ENCODE data around the gene C5orf24.
"Not testable (repeated sequence)": the region's sequence is repeated elsewhere in the genome, so short reads cannot be mapped to it uniquely, and the experiment has no call there.

C5orf24 gene

GRCh38 chr5:134833340-134834032 lies 12.3 kb upstream of the C5orf24 start:
- no peaks in the 10 kb centered on the region for H3K27me3 ChIP-seq (ENCODE audit: low read depth, low read length)
- no peaks in the 10 kb centered on the region for H3K9me3 ChIP-seq (ENCODE audit: control insufficient read depth in 1 of 2, low read length in 2 of 2)
- H3K4me1 ChIP-seq (ENCODE audit: control insufficient read depth in 1 of 2, insufficient read depth in 2 of 2, low read length in 2 of 2) = no peaks in the 10 kb centered on the region
- H3K36me3 ChIP-seq (ENCODE audit: control insufficient read depth in 1 of 2, insufficient read depth in 2 of 2, low read length in 2 of 2) = peaks cover 7 to 15% of the 10 kb centered on the region in 2 donors
- no peak overlapping the region for H3K27ac ChIP-seq (ENCODE audit: low read length)
- no peak overlapping the region for H3K4me3 ChIP-seq (ENCODE audit: low read depth in 1 of 2, low read length in 2 of 2)

GRCh38 chr5:134835623-134836022 lies 10.1 kb upstream of the C5orf24 start:
- Histone ChIP-seq H3K36me3 (ENCODE audit: control insufficient read depth in 1 of 2, insufficient read depth in 2 of 2, low read length in 2 of 2) (peaks cover 7 to 21% of the 10 kb centered on the region in 2 donors), H3K27me3 (ENCODE audit: low read depth, low read length) (no peaks in the 10 kb centered on the region), H3K9me3 (ENCODE audit: control insufficient read depth in 1 of 2, low read length in 2 of 2) (no peaks in the 10 kb centered on the region), H3K4me1 (ENCODE audit: control insufficient read depth in 1 of 2, insufficient read depth in 2 of 2, low read length in 2 of 2) (no peaks in the 10 kb centered on the region), H3K4me3 (ENCODE audit: low read depth in 1 of 2, low read length in 2 of 2) (no peak overlapping the region), H3K27ac (ENCODE audit: low read length) (no peak overlapping the region)

GRCh38 chr5:134837530-134838181 lies 8.1 kb upstream of the C5orf24 start:
- Histone ChIP-seq H3K4me1 (ENCODE audit: control insufficient read depth in 1 of 2, insufficient read depth in 2 of 2, low read length in 2 of 2) (no peaks in the 10 kb centered on the region), H3K9me3 (ENCODE audit: control insufficient read depth in 1 of 2, low read length in 2 of 2) (no peaks in the 10 kb centered on the region), H3K27me3 (ENCODE audit: low read depth, low read length) (no peaks in the 10 kb centered on the region), H3K4me3 (ENCODE audit: low read depth in 1 of 2, low read length in 2 of 2) (no peak overlapping the region), H3K36me3 (ENCODE audit: control insufficient read depth in 1 of 2, insufficient read depth in 2 of 2, low read length in 2 of 2) (peaks cover 7 to 25% of the 10 kb centered on the region in 2 donors), H3K27ac (ENCODE audit: low read length) (no peak overlapping the region)

GRCh38 chr5:134838361-134838760 lies 7.4 kb upstream of the C5orf24 start:
- H3K4me1 ChIP-seq (ENCODE audit: control insufficient read depth in 1 of 2, insufficient read depth in 2 of 2, low read length in 2 of 2); H3K9me3 ChIP-seq (ENCODE audit: control insufficient read depth in 1 of 2, low read length in 2 of 2); H3K4me3 ChIP-seq (ENCODE audit: low read depth in 1 of 2, low read length in 2 of 2); H3K27ac ChIP-seq (ENCODE audit: low read length); H3K27me3 ChIP-seq (ENCODE audit: low read depth, low read length): not testable (repeated sequence)
- H3K36me3 ChIP-seq (ENCODE audit: control insufficient read depth in 1 of 2, insufficient read depth in 2 of 2, low read length in 2 of 2) = peaks cover 7 to 25% of the 10 kb centered on the region in 2 donors

- H3K36me3 ChIP-seq (ENCODE audit: control insufficient read depth in 1 of 2, insufficient read depth in 2 of 2, low read length in 2 of 2) = peaks cover 7 to 20% of the 10 kb centered on the region in 2 donors
- H3K9me3 ChIP-seq (ENCODE audit: control insufficient read depth in 1 of 2, low read length in 2 of 2) = no peaks in the 10 kb centered on the region
- H3K27ac ChIP-seq (ENCODE audit: low read length) = no peak overlapping the region
- H3K4me3 ChIP-seq (ENCODE audit: low read depth in 1 of 2, low read length in 2 of 2) = no peak overlapping the region
- peaks cover 0 to 7% of the 10 kb centered on the region in 2 donors for H3K4me1 ChIP-seq (ENCODE audit: control insufficient read depth in 1 of 2, insufficient read depth in 2 of 2, low read length in 2 of 2)
- no peaks in the 10 kb centered on the region for H3K27me3 ChIP-seq (ENCODE audit: low read depth, low read length)
Measured at GRCh38 chr5:134840811-134841210, 5.0 kb upstream of the C5orf24 start.

- Histone ChIP-seq H3K4me1 (ENCODE audit: control insufficient read depth in 1 of 2, insufficient read depth in 2 of 2, low read length in 2 of 2) (peaks cover 7 to 16% of the 10 kb centered on the region in 2 donors), H3K4me3 (ENCODE audit: low read depth in 1 of 2, low read length in 2 of 2) (no peak overlapping the region), H3K36me3 (ENCODE audit: control insufficient read depth in 1 of 2, insufficient read depth in 2 of 2, low read length in 2 of 2) (peaks cover 7 to 14% of the 10 kb centered on the region in 2 donors), H3K27me3 (ENCODE audit: low read depth, low read length) (no peaks in the 10 kb centered on the region), H3K27ac (ENCODE audit: low read length) (no peak overlapping the region), H3K9me3 (ENCODE audit: control insufficient read depth in 1 of 2, low read length in 2 of 2) (no peaks in the 10 kb centered on the region)
Measured at GRCh38 chr5:134844252-134844651, 1.5 kb upstream of the C5orf24 start.

- H3K9me3 ChIP-seq (ENCODE audit: control insufficient read depth in 1 of 2, low read length in 2 of 2) = no peaks in the 10 kb centered on the region
- H3K27ac ChIP-seq (ENCODE audit: low read length) = peak overlapping the region; percentile 88
- peaks cover 6 to 12% of the 10 kb centered on the region in 2 donors for H3K36me3 ChIP-seq (ENCODE audit: control insufficient read depth in 1 of 2, insufficient read depth in 2 of 2, low read length in 2 of 2)
- H3K27me3 ChIP-seq (ENCODE audit: low read depth, low read length) = no peaks in the 10 kb centered on the region
- H3K4me1 ChIP-seq (ENCODE audit: control insufficient read depth in 1 of 2, insufficient read depth in 2 of 2, low read length in 2 of 2) = peaks cover 7 to 16% of the 10 kb centered on the region in 2 donors
- H3K4me3 ChIP-seq (ENCODE audit: low read depth in 1 of 2, low read length in 2 of 2) = peak overlapping the region; percentile 92 to 97
Measured at GRCh38 chr5:134845335-134845851, 375 bp upstream of the C5orf24 start.

GRCh38 chr5:134846641-134846960 lies 833 bp downstream of the C5orf24 start:
- Histone ChIP-seq H3K27ac (ENCODE audit: low read length) (peak overlapping the region; percentile 88), H3K4me1 (ENCODE audit: control insufficient read depth in 1 of 2, insufficient read depth in 2 of 2, low read length in 2 of 2) (peaks cover 7 to 23% of the 10 kb centered on the region in 2 donors), H3K9me3 (ENCODE audit: control insufficient read depth in 1 of 2, low read length in 2 of 2) (no peaks in the 10 kb centered on the region), H3K36me3 (ENCODE audit: control insufficient read depth in 1 of 2, insufficient read depth in 2 of 2, low read length in 2 of 2) (peaks cover 0 to 7% of the 10 kb centered on the region in 2 donors), H3K4me3 (ENCODE audit: low read depth in 1 of 2, low read length in 2 of 2) (peak overlapping the region; percentile 92 to 97), H3K27me3 (ENCODE audit: low read depth, low read length) (no peaks in the 10 kb centered on the region)

- H3K4me3 ChIP-seq (ENCODE audit: low read depth in 1 of 2, low read length in 2 of 2); H3K36me3 ChIP-seq (ENCODE audit: control insufficient read depth in 1 of 2, insufficient read depth in 2 of 2, low read length in 2 of 2); H3K27me3 ChIP-seq (ENCODE audit: low read depth, low read length); H3K9me3 ChIP-seq (ENCODE audit: control insufficient read depth in 1 of 2, low read length in 2 of 2): not testable (repeated sequence)
- H3K4me1 ChIP-seq (ENCODE audit: control insufficient read depth in 1 of 2, insufficient read depth in 2 of 2, low read length in 2 of 2) = peaks cover 7 to 26% of the 10 kb centered on the region in 2 donors
- peak overlapping the region; percentile 8 for H3K27ac ChIP-seq (ENCODE audit: low read length)
Measured at GRCh38 chr5:134849434-134849933, 3.7 kb downstream of the C5orf24 start.

- Histone ChIP-seq H3K9me3 (ENCODE audit: control insufficient read depth in 1 of 2, low read length in 2 of 2) (no peaks in the 10 kb centered on the region), H3K4me1 (ENCODE audit: control insufficient read depth in 1 of 2, insufficient read depth in 2 of 2, low read length in 2 of 2) (peaks cover 0 to 26% of the 10 kb centered on the region in 2 donors), H3K27me3 (ENCODE audit: low read depth, low read length) (no peaks in the 10 kb centered on the region), H3K4me3 (ENCODE audit: low read depth in 1 of 2, low read length in 2 of 2) (no peak overlapping the region), H3K27ac (ENCODE audit: low read length) (no peak overlapping the region), H3K36me3 (ENCODE audit: control insufficient read depth in 1 of 2, insufficient read depth in 2 of 2, low read length in 2 of 2) (peaks cover 11 to 17% of the 10 kb centered on the region in 2 donors)
Measured at GRCh38 chr5:134851307-134851923, 5.6 kb downstream of the C5orf24 start.

- not testable (repeated sequence) for H3K4me1 ChIP-seq (ENCODE audit: control insufficient read depth in 1 of 2, insufficient read depth in 2 of 2, low read length in 2 of 2); H3K9me3 ChIP-seq (ENCODE audit: control insufficient read depth in 1 of 2, low read length in 2 of 2); H3K27me3 ChIP-seq (ENCODE audit: low read depth, low read length); H3K27ac ChIP-seq (ENCODE audit: low read length); H3K4me3 ChIP-seq (ENCODE audit: low read depth in 1 of 2, low read length in 2 of 2)
- H3K36me3 ChIP-seq (ENCODE audit: control insufficient read depth in 1 of 2, insufficient read depth in 2 of 2, low read length in 2 of 2) = peaks cover 29 to 40% of the 10 kb centered on the region in 2 donors
Measured at GRCh38 chr5:134856465-134856864, 10.7 kb downstream of the C5orf24 start.
